NCI-H774 (cell line): Measurements from ENCODE around the gene CBLN4.
A peak's percentile ranks its signal among the peaks of the same experiment; 100 is the strongest.

Experiments used
- DNase-seq: peaks from one replicate; lab custom pipeline; 2025; lab: John Stamatoyannopoulos, UW

Gene CBLN4

DNA sequence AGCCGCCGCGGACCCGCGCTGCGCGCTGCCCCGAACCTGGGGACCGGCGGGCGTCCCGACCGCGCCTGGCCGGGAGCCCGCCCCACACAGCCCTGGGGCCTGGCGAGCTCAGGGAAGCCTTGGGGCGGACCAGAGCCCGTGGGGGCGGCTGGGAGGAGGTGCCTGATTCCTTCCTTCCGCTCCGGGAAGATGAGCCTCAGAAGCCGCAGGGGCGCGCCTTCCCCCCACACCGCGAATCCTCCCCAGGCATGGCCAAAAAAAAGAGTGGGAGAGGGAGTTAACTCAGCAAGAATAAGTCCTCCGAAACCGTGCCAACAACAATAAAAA, at the start of gene CBLN4:
Gene CBLN4 (minus strand): TSS at position 131 of the 327 bp plus-strand sequence. CDS start 1,348 bp downstream, outside the sequence.
- no peak for DNase-seq

DNA sequence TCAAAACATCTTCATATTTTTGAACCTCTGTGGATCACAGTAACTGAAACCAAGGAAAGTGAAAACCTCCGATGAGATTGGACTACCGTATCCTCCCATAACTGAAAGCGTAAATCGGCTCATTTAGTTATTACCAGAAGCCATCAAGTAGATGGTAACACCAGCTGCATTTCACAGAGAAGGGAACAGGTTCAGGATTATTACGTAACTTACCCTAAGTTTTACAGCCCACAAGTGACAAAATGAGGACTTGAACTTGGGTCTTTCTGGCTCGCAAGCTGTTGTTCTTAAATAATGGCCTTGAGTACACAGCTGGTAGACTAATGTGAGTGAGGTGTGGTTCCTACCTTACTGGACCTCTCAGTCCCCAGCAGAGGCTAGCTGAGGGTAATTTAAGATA, 37.9 kb upstream of the CBLN4 start:
- DNase-seq: no peak

DNA sequence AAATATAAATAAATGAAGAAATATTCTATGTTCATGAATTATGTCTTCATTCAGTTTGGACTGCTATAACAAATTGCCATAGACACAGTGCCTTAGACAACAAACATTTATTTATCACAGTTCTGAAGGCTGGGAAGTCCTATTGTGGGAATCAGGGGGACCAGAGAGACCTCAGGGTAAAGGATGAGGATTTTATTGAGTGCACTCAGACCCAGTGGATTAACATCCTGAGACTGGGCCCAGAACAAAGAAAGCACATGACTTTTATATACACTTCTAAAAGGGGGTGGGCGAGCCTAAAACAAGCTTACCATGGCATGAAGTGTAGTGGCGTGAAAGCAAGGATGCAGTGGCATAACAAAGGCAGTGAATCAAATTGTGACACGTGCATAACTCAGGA, 26.9 kb upstream of the CBLN4 start:
- DNase-seq: no peak

DNA sequence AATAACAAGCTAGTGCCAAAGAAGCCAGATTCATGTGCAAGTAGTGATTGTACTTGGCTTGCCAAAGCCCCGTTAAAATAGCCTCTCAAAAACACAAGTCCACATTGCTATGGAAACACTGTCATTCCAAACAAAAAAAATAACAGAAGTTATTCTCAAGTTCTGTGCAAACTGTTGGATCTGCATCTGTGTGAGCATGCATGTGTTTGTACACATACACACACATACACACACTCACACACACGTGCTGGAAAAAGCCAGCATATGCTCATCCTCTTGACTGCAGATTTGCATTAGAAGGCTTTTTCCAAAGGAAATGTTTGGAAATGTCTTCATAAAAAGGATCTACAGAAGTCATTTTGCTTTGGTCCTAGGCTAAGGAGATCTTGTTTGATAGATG, 13.4 kb upstream of the CBLN4 start:
- no peak for DNase-seq

DNA sequence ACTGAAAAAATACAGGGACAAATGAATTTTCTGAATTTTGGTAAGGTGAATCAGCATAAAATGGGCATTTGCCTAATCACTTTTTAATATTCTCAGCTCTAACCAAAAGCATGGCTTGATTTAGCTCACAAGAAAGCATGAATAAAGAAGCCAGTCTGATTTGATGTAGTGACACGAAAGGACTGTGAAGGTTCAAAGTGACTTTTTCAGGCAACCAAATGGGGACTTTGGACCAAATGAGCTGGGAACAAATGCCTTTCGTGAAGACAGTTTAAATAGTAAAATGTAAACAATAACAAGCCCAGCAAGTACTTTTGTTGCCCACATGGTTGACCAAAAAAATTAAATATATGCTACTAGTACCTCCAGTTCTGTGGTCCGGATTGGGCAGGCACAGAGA, 12.9 kb upstream of the CBLN4 start:
- no peak for DNase-seq

DNA sequence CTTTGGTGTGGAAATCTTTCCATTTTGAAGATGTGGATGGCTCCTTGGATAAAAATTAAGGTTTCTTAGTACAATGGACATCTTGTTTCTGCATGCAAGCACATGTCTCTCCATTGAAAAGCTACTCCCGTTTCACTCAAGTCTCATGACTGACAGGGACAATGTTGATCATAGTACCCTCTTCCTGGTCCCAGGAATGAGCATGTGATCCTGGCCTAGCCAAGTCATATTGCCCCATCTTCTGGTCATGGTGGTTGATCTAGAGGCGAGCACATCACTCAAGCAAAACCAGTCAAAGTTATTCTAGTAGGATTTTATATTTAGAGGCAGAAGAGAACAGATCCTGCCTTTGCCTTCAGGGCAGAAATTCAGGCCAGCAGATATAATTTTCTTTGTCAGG, 12.2 kb upstream of the CBLN4 start:
- DNase-seq: no peak

DNA sequence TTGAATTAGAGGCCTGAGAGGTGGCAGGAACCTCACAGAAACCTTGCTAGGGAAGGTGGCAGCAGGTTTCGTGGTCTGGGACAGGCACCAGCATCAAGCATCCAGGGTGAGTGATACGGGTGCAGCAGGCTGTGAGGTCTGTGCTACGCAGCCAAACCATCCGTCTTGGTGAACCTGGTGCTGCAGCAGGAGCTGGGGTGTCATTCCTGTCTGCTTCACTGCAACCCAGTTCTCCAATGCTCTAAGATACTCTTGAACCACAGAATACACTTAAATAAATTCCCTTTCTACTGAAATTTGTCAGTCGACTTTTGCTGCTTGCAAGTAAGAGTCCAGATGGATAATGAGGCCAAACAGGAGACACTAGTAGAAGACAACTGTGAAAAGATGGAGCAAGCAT, 9.7 kb upstream of the CBLN4 start:
- DNase-seq: no peak

DNA sequence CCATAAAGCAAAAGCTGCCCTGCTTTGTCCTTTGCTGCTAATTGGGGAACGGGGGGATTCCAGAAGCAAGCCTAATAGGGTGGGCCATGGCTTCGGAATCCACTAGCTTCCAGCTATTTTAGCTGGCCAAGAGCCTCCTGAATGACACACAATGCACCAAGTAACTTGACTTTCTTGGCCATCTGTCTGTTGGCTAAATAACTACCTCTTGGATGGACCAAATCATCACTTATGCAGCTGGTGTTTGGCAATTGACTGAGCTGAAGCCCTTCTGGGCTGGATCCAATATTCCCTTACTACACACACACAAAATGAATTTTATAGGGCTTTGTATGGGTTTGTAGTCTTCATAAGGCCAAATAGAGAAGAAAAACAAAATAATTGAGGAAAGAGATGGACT, 8.8 kb upstream of the CBLN4 start:
- no peak for DNase-seq

DNA sequence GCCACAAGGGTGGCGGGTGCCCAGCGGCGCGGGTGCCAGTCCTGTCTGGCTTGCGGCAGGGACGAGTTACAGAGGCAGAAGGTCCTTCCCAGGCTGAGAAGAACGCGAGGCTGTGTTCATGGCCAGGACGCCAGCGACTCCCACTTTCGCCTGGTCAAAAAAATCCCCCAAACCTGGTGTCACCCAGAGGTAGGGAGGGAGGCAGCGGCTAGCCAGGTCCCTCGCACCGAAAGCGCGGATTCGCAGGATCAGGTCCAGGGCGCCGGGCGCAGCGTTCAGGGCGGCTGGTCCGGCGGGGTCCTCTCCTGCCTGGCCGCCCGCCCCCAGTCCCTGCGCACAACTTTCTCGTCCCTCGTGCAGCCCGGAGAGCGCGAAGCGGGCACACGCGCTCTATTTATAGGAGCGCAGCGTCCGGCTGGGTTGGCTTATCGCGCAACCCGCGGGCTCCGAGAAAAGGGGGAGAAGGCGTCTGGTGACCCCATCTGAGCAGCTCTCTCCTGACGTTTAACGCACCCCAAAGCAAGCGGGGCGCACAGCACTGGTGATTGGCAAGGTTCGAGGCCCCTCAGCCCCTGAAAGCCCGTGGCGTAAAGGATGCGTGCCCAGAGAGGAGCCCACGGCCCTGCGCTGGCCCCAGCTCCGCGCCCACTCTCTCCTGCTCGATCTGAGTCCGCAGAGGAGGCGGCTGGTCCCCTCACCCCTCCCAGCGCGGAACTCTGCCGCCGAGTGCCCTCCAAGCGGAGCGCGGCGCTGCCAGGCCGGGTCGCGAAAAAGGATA, 519 bp downstream of the CBLN4 start:
- DNase-seq: no peak

DNA sequence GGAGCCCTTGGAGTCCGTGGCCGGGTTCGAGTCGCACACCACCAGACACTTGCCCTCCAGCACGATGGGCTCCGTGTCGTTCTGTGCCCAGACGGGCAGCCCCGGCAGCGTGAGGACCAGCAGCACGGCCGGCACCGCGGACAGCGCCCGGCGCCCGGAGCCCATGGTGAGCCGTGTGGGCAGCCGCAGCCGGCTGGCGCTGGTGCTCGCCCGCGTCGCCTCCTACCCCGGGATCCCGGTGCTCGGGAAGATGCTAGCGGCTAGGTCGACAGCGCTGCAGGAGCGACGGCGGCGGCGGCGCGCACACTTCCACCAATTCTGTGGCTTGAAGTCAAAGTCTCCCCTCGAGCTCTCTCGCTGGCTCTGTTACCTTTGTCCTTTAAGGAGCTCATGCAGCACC, 1.3 kb downstream of the CBLN4 start:
- DNase-seq: no peak

DNA sequence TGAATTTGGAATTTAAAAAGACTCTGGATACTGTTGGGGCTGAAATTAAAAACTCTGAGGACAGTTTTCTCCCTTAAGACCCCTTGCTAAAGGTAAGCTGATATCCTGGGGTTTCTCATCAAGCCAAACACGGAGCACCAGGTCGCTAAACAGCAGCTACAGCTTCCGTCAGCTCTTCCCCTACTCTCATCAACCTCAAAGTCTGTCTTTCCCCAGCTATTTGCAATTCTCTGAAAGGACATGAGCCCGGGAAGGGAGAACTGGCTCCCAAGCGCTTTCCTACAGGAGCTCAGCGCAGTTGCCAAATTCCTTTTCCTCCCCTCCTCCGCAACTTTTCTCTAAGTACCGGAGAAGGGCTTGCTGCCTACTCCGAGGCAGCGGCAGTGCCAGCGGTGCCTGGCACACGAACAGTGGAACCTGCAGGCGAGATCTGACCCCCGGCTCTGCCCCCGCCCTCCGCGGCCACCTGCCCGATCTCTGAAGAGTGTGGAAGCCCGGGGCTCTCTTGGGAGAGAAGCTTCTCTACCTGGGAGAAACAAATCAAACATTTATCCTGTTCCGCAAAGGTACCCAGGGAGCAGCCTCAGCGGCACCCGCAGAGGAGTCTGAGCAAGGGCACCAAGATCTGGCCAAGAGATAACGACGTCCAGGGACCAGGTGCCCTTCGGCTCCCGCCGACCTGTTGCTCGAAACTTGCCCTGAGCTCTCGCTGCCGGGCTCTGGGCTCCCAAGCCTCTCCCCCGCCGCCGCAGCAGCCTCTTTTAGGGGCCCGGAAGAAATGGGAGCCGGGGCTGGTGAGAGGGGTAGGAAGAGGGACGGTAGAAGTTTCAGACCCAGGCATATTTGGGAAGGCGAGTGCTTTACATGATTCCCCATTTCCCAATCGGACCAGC, 2.2 kb downstream of the CBLN4 start:
- DNase-seq: no peak

DNA sequence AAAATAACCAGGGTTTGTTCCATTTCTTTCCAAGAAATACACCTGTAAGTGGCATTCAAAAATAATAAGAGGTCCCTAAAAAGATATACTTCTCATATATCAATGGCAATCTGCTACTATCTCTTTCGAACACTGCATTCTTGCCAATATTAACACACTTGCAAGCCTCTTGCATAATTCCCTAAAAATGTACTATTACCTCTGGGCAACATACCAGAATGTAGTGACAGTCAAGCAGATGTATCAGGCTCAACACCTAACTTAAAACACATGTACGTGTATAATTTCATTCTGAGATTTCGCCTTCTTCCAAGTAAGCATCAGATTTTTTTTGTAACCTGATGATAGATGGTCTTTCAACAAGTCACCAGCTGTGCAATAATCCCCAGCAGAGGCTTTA, 3.4 kb downstream of the CBLN4 start:
- DNase-seq: no peak

DNA sequence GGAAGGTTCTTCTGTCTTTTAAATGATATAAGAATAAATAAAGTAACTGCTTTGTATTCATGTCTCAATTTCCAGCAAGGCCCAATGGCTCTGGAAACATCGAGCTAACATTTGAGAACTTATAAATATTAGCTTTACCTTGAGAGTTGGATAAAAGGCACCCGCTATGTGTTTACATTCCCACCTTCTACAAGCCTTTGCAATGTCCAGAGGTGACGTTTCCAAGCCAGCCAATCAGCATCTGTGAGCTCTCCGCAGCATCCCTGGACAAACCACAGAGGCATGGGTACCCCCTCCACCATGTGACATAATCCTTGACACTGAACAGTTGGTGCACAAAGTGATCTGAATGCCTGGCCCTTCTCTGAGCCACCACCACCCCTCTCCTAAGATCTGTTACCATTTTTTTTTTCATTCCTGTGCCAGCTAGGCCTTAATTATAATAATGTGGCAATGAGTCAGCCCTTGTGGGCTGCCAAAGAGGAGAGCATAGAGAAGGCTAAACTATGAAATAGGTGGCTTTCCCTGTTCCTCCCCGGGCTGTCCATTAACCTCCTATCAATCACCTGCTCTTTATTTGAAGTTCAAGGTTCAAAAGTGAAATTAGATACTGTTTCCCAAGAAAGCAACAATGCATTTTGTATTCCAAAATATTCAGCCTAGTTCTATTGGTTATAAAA, 4.1 kb downstream of the CBLN4 start:
- peak; percentile 75 for DNase-seq

DNA sequence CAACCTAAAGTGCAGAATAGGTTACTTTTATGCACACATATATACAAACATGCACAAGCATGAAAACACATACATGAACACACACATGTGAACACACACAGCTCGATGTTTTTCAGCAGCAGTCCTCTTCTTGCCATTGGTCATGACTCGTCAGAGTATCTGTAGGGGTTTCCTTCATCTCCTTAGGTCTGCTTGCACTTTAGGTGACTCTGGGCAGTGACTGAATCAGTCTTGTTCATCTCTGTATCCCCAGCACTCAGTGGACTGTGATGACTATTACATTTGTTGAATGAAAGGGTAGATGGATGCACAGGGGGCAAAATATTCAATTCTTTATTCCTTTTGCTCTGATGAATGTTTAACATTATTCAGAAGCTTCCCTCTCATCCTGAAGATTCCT, 26.8 kb downstream of the CBLN4 start:
- DNase-seq: no peak

DNA sequence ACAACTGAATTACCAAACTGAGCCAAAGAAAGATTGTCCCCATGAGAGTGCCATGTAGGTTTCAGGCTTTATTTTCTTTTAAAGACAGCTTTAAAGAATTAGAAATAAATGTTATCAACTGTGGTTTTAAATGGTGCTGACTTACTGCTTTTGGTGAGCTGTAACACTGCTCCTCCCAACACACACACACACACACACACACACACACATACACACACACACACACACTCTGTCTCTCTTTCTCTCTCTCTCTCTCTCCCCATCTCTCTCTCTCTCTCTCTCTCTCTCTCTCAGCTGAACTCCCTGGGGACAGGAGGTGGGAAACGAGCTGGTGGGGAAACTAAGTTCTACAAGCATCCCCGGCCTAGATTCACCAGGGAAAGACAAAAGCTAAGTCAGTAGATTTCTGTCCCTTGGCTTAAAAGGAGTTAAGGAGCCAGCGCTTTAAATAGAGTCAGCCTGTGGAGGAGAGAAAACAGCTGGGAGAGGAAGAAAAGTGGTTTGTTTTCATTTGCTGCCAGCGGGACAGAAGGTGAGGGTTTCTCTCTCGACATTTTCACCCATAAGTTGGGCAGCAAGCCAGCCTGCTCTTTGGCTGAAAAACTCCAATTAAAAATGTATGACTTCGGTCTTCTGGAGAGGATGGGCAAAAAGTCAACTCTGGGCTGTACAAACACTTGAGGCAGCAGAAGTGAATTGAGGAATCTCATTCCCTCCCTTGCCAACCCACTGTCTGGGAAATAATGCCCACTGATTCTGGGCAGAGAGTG, 27.4 kb downstream of the CBLN4 start:
- DNase-seq: peak; percentile 26

DNA sequence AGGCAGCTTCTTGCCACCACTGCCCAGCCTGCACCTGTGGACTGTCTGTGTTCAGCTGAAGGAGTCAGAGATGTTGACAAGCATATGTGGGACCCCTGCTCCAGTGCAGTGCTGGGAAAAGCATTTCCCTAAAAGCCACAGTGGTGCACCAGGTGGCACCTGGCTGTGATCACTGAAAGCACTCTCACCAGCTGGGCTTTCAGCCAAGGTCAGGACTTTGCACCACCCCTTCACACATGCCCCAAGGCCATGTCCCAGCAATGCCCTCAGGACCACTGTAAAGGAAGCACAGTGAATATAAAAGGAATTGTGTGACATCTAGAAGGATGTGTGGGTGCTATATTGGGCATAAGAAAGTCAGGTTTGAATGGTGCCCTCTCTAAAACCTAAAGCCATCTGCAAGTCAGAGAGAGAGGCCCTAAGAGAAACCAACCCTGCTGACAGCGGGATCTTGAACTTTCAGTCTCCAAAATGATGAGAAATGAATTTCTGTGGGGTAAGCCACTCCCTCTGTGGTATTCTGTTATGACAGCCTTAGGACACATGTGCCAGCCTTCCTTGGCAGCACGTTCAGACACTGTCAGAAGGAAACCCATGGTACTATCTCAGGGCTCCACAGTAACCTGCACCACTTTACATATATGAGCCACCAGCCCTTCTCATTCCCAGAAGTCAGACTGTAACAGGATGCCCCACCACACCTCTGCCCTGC, 30.7 kb downstream of the CBLN4 start:
- no peak for DNase-seq

DNA sequence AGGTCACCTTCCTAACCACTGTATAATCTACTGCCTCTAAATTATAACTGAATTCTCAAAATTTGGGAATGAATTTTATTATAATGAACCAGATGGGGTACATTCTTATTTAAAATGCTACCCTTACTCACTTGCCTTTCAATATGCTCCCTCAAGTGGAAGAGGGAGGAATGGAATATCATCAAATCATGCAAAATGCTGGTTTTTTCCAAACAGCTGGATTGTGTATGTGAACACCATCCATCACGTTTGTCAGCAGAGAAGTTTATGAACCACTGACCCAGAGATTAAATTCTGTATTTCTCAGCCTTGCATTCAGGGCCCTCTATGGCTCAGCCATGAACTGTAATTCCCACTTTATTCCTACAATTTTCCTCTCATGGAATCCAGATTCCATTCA, 40.5 kb downstream of the CBLN4 start:
- no peak for DNase-seq

DNA sequence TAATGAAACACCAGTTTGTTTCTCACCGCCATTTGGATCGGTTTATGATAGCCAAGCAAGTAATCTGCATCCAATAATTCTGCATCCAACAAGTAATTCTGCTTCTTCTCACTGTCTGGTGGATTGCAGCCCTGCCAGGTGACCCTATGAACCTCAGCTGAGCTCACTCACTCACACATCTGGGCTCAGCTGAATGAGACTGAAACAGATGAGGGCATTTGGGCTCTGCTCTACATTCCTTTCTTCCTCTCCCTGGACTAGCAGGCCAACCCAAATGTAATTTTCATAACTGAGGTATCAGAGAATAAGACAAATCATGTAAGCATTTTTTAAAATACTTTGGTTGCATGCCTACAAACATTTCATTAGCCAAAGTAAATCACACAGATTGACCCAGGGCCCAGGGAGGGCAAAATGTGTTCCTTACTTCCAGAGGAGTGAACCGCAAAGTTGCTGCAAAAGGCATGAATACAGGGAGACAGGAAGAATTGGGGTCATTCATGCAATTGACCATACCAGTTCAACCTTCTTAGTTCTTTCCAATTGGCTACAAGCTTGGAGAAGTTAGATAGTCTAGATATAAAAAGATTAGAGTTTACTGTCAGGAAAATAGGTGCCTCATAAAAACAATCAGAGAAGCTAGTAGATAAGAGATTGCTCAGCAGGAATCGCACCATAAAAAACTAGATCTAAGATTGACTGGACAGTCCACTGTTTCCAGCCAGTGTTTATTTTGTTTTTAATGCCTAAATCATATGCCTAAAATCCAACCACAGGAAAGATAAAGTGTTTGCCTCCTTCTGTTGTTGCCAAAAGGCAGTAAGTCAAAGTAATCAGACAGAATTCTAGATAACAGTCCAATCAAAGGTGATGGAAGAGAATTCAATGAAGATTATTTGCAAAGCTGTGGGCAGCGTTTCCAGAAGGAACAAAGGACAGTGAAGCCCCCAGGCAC, 43.7 kb downstream of the CBLN4 start:
- no peak for DNase-seq

DNA sequence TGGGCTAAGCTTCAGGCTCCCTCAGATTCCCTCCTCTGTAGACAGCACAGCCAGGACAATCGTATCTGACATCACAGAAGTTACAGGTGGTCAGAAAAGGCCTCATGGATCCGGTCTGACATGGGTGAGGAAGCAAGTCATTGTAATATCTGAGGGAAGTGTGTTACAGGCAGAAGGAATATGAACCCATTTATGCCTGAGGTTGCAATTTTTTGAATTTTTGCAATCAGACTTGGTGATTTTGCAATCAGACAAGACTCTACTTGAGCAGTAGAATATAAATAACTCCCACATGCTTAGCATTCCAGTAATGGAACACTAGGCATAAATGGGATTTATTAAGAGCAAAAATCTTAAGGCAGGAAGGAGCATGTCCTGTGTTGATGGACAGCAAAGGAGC, 52.1 kb downstream of the CBLN4 start:
- no peak for DNase-seq

DNA sequence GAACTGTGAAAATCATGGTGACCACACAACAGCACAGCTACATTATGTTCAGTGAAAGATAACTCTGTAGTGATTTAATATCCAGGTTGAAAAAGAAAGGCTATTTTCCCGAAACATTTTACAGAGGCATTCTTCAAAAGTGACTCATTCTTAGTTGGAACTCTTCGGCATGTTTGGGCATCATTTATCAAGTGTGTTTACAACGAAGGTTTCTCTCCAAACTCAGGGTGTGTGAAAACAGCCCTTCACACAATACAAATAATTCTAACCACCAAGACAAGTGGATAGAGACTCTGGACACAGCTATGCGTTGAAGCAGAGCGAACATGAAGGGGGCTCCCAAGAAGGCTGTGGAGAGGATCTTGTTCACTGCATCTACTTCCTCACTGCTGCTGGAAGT, 57.6 kb downstream of the CBLN4 start:
- no peak for DNase-seq
